ENCODE data around the gene CAMKMT.
"Not testable (repeated sequence)": the region's sequence is repeated elsewhere in the genome, so short reads cannot be mapped to it uniquely, and the experiment has no call there.

Gene CAMKMT

GRCh38 chr2:44498551-44498950 lies 136.8 kb downstream of the CAMKMT start:
- no peak for TF ChIP-seq CTCF (IDR thresholded peaks at IDR 0.05; ENCODE audit: control insufficient read depth, extremely low read depth, insufficient read depth)
- no peak overlapping the region for H3K4me3 ChIP-seq (ENCODE audit: low read depth, low read length)
- DNase-seq (ENCODE audit: low read depth) = no peak

- DNase-seq (ENCODE audit: low read depth); H3K4me3 ChIP-seq (ENCODE audit: low read depth, low read length): not testable (repeated sequence)
Measured at GRCh38 chr2:44505664-44506063, 143.9 kb downstream of the CAMKMT start.

GRCh38 chr2:44510246-44510645 lies 148.5 kb downstream of the CAMKMT start:
- DNase-seq (ENCODE audit: low read depth) = no peak
- H3K4me3 ChIP-seq (ENCODE audit: low read depth, low read length) = no peak overlapping the region
- no peak for TF ChIP-seq CTCF (IDR thresholded peaks at IDR 0.05; ENCODE audit: control insufficient read depth, extremely low read depth, insufficient read depth)

- DNase-seq (ENCODE audit: low read depth) = no peak
- TF ChIP-seq CTCF (IDR thresholded peaks at IDR 0.05; ENCODE audit: control insufficient read depth, extremely low read depth, insufficient read depth) = no peak
- no peak overlapping the region for H3K4me3 ChIP-seq (ENCODE audit: low read depth, low read length)
Measured at GRCh38 chr2:44515416-44515815, 153.7 kb downstream of the CAMKMT start.

- no peak for DNase-seq (ENCODE audit: low read depth)
- TF ChIP-seq CTCF (IDR thresholded peaks at IDR 0.05; ENCODE audit: control insufficient read depth, extremely low read depth, insufficient read depth) = no peak
- H3K4me3 ChIP-seq (ENCODE audit: low read depth, low read length) = no peak overlapping the region
Measured at GRCh38 chr2:44519026-44519425, 157.3 kb downstream of the CAMKMT start.

- no peak overlapping the region for H3K4me3 ChIP-seq (ENCODE audit: low read depth, low read length)
- no peak for TF ChIP-seq CTCF (IDR thresholded peaks at IDR 0.05; ENCODE audit: control insufficient read depth, extremely low read depth, insufficient read depth)
Measured at GRCh38 chr2:44522846-44523245, 161.1 kb downstream of the CAMKMT start.

GRCh38 chr2:44524347-44524926 lies 162.7 kb downstream of the CAMKMT start:
- H3K4me3 ChIP-seq (ENCODE audit: low read depth, low read length) = no peak overlapping the region
- no peak for DNase-seq (ENCODE audit: low read depth)
- no peak for TF ChIP-seq CTCF (IDR thresholded peaks at IDR 0.05; ENCODE audit: control insufficient read depth, extremely low read depth, insufficient read depth)

More at GRCh38 chr2:44522846-44523245, 161.1 kb downstream of the CAMKMT start:
- DNase-seq (ENCODE audit: low read depth) = no peak

All from LNCaP clone FGC (cell line).